GM13976 (cell line): Measurements from ENCODE around the gene SLC22A31.

Experiments used
- DNase-seq: peaks from one replicate; pipeline ENCODE4 v3.0.0; 2012; ENCODE audit warnings: low spot score
- in situ Hi-C: fragments of 300-500 bp; cut with MboI; formaldehyde crosslinking; loops from one replicate; pipeline ENCODE4 v1.12.0; 2022; ENCODE audit warnings: low sequenced_read_pairs, mixed read lengths, inconsistent platforms; ENCODE audit not compliant: unreplicated experiment
- TF ChIP-seq, protein P1 (sequence below): IDR thresholded peaks from 2 replicates; pipeline ENCODE4 v1.5.1; 2012; ENCODE audit warnings: borderline replicate concordance, mild to moderate bottlenecking; ENCODE audit not compliant: insufficient read depth; ENCODE audit errors: extremely low read depth, missing control alignments, control extremely low read depth

SLC22A31 gene

DNA sequence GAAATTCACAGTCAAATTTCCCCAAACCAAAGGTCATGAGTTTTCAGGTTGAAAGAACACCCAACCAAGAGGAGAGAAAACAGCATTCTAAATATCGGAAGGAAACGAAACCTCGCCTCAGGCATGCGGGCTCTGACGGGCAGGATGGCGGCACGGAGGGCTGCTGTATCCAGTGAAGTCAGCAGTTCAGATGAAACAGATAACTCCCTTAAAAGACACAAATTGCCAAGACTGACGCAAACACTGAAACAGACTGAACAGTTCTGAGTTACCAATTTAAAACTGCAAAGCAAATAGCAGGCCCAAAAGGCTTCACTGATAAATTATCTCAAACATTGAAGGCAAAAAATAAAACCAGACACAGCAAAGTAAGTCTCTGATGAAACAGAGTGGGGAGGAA, 49.4 kb downstream of the SLC22A31 start:
- TF ChIP-seq, protein P1, sequence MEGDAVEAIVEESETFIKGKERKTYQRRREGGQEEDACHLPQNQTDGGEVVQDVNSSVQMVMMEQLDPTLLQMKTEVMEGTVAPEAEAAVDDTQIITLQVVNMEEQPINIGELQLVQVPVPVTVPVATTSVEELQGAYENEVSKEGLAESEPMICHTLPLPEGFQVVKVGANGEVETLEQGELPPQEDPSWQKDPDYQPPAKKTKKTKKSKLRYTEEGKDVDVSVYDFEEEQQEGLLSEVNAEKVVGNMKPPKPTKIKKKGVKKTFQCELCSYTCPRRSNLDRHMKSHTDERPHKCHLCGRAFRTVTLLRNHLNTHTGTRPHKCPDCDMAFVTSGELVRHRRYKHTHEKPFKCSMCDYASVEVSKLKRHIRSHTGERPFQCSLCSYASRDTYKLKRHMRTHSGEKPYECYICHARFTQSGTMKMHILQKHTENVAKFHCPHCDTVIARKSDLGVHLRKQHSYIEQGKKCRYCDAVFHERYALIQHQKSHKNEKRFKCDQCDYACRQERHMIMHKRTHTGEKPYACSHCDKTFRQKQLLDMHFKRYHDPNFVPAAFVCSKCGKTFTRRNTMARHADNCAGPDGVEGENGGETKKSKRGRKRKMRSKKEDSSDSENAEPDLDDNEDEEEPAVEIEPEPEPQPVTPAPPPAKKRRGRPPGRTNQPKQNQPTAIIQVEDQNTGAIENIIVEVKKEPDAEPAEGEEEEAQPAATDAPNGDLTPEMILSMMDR: no peak
- DNase-seq: no peak
- in situ Hi-C loops: no loop called here

DNA sequence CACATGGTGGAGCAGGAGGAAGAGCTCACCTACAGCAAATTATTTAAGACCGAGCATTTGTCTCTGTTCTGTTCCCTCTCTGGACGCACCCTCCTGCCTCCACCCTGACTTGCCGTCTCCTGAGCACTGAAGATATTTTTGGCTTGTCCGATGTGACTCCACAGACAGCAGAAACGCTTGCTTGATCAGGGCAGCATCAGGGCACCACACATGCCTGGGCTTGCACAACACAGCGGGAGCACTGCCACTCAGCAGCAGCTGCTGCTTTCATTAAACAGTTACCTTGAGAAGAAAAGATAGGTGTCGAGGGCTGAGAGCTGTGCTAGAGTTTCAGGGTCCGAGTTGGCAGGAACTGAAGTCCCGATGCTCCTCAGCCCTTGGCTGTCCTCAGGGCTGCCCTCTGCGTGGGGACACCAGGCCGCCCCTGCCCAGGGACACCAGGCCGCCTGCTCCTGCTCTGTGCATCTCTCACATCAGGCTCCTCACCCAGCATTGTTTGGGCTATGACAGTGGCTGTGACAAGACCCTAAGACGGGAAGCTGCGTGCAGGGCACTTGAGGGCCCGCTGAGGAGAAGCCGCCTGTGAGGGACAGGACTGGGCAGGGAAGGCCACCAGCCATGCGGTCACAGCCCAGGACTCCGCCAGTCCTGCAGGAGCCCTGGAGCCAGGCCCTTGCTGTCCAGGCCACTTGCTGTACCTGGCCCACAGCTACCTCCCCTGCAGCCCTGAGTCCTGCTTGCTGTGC, 50.1 kb downstream of the SLC22A31 start:
- TF ChIP-seq, protein P1: no peak
- in situ Hi-C loops: no loop called here
- no peak for DNase-seq

DNA sequence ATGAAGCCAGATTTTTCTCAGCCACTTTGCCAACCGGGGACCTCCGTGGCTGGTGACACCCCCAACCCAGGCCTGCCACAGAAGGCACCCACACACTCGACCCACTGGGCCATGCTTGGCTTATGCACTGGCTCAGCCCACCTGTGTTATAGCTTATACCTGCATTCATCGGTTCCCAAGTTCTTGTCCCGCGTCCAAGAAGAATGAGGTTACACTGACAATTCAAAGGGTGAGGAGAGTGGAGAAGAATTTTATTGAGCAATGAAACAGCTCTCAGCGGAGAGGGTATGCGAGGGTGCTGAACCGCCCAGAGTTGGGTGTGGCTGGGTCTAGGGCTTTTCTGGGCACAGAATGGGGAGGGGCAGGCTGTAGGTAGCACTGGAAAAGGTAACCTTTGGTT, 51.0 kb downstream of the SLC22A31 start:
- DNase-seq: no peak
- in situ Hi-C loops: no loop called here
- TF ChIP-seq, protein P1: no peak

DNA sequence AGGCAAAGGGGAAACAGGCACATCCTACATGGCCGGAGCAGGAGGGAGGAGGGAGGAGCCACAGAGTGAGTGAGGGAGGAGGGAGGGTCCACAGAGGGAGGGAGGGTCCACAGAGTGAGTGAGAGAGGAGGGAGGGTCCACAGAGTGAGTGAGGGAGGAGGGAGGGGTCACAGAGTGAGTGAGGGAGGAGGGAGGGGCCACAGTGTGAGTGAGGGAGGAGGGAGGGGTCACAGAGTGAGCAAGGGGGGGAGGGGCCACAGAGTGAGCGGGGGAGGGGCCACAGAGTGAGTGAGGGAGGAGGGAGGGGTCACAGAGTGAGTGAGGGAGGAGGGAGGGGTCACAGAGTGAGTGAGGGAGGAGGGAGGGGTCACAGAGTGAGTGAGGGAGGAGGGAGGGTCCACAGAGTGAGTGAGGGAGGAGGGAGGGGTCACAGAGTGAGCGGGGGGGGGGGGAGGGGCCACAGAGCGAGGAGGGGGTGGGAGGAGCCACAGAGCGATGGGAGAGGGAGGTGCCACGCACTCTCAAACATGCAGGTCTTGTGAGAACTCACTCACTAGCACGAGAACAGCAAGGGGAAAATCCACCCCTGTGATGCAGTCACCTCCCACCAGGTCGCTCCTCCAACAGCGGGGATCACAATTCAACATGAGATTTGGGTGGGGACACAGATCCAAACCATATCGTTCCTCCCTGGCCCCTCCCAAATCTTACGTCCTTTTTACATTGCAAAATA, 53.1 kb downstream of the SLC22A31 start:
- no peak for DNase-seq
- TF ChIP-seq, protein P1: no peak
- in situ Hi-C loops: no loop called here

DNA sequence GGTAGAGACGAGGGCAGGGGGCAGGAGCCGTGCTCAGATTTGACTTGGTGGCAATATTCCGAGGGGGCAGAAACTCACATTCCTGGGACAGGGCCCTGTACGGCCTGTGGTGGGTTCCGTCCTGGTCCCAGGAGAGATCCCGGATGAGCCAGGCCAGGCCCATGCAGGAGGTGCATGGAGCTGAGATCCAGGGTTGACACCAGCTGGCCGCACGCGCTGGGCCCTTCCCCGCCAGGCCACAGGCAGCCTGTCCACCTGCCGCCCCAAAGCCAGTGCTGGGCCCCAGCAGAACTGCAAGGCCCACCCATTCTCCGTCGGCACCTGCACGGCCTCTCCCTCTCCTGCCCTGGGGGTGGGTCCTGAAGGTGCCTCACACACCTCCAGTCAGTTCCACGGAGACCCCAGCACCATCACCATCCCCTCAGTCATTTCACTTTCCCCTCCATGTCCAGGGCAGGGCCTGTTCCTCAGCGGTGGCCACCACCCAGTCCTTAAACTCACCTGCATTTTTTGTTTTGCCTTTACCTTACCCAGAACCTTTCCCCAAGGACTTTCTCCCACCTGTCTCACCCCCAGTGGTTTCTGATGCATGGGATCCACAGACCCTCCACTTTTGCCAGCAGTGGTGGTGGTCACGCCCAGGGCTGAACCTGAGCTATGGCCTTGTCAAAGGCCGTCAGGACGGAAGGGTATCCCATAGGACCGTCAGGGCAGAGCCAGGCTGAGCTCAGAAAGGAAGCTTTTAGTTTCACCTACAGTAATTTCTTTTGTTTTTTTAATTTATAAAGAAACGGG, 53.9 kb downstream of the SLC22A31 start:
- TF ChIP-seq, protein P1: no peak
- in situ Hi-C loops: no loop called here
- DNase-seq: no peak
